HG03469 (cell line): Measurements from ENCODE around the gene MUSK.
"Not testable (repeated sequence)": the region's sequence is repeated elsewhere in the genome, so short reads cannot be mapped to it uniquely, and the experiment has no call there.

Source experiments
- ATAC-seq: cut with Tn5 transposase; IDR thresholded peaks from one replicate; pipeline ENCODE4 v1.9.1; 2021; ENCODE audit warnings: mild to moderate bottlenecking, moderate library complexity, moderate number of reproducible peaks; ENCODE audit not compliant: unreplicated experiment

MUSK gene

DNA sequence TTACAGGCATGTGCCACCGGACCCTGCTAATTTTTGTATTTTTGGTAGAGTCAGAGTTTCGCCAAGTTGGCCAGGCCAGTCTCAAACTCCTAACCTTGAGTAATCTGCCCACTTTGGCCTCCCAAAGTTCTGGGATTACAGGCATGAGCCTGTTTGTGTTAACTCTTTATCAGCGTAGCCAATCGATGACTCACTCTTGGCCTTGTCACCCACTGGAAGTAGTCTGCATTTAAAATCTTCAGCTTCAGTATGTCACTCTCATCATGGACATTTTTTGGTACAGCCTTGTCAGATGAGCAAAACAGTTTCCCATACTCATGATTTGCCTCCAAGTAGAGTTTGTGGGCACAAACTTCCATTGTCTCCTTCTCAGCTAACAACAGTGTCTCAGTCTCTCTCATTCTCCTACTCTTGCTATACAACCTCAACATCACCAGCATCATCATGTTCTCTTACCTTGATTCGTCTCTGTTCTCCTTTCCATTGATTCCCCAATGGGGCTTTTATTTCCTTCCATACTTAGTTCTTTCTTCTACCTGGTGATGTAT lies 22.5 kb downstream of the MUSK start:
- no peak for ATAC-seq

GRCh38 chr9:110695846-110696245 lies 27.3 kb downstream of the MUSK start:
- ATAC-seq = not testable (repeated sequence)

DNA sequence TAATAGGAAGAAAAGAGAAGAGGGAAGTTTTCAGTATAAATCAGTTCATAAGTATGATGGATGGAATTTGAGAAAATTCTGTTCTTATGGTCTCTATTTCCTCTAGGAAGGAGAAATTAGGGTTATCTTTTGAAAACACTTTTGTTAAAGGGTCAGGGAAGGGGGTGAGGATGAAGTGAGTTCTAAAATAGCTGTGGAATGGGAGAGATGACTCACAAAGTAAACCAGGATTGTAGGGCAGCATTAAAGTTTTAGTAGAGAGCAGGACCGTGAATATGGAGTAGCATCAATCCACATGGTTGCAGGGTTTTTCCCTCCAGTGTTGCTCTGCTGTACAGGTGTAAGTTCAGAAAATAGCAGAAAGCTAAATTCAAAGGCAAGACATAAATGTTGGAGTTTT lies 32.4 kb downstream of the MUSK start:
- no peak for ATAC-seq

- no peak for ATAC-seq
Measured at GRCh38 chr9:110703669-110704068, 35.1 kb downstream of the MUSK start.

DNA sequence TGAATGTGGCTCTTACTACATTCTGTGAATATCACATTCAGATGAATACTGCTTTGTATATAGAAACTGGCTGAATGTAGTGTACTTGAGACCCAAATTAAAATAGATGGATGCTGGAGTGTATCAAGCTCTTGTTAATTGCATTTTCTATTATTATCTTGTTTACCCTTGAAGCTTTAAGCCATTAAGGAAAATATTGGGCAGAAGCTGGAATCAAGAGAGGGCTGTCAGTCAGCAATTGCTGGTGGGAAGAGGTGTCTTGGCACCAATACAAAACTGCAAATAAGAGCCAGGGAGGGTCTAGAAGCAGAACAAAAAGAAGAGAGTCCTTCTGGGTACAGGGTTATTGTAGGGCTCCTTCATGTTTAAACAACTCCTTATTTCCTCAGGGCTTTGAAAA lies 38.8 kb downstream of the MUSK start:
- no peak for ATAC-seq

GRCh38 chr9:110710420-110710819 lies 41.8 kb downstream of the MUSK start:
- no peak for ATAC-seq

DNA sequence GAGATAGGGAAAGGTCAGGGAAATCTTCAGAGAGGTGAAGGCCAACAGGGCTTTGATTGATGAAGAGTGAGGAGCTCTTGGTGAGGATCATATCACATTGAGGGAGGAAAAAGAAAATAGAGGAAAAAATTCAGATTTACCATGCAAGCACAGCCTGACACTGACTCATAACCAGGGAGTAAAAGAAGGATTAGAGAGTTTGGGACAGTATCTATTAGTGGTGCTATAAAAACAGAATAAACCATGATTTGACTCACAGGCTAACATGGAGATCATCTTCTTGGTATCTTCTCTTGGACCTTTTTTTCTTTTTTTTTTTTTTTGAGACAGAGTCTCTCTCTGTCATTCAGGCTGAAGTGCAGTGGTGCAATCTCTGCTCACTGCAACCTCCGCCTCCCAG lies 44.4 kb downstream of the MUSK start:
- no peak for ATAC-seq

DNA sequence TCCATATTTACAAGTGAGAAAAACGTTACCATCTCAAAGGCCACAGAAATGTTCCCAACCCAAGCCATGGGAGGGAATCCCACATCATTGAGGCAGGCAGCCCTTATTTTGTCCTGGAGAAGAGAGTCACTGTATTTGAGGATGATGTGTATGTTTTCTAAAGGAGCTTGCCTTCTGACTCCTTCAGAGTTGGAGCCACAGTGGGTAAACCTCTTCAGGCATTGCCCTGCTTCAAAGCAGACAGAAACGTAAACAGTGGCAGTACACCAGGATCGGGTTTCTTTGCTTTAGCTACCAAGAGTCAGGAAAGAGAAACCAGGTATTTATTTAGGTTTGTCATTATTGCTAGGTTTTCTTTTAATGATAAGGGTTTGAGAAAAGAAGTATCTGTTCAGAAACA lies 45.7 kb downstream of the MUSK start:
- no peak for ATAC-seq

DNA sequence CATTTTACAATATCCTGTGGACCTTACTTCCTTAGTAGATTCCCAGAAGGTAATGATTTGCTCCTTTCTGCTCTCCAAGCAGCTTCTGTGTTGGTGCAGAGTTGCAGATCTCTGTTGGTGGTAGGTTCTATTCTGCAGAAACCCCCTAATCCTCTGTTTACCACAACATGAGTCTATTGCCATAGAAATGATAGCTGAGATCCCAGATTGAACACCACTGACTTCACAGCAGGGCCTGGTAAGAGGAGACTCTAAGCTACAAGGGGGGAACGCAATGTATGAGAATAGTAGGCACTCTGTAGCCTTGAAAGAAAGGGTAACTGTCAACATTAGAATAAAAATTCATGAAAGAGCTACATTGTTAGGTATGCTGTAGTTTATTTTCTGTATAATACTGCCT lies 59.5 kb downstream of the MUSK start:
- no peak for ATAC-seq

DNA sequence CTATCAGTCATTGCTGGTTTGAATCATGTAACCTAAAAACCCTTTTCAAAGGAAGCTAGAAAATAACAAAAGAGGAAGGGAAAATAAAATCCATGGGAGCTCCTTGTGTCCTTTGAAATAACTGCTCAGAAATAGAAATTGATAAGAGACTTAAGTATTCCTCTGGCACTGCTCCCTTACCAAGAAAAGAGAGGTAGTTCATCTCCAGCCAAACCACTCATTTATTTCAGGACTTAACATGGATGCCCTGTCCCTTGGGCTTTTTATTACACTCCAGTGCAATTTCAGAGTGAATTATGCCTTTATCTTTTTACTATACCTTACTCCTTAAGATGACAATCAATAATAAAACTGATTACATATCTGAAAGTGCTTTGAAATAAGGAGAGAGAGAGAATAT lies 61.0 kb downstream of the MUSK start:
- ATAC-seq = no peak

GRCh38 chr9:110731437-110732028 lies 62.9 kb downstream of the MUSK start:
- ATAC-seq = no peak

DNA sequence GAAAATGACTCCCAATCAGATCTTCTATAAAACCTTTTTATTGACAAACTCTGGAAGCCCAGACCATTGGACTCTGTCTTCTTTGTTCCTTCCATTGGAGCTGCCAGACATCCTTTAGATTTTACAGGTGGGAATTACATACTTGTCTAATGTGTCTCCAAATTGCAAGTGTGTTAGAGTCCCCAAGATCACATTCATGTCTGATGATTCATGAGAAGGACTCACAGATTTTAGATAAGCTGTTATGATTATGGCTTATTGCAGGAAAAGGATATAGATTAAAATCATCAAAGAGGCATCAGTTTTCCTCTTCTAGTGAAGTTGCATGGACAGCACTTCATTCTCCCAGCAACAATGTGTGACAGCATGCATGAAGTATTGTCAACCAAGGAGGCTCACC lies 70.4 kb downstream of the MUSK start:
- ATAC-seq = no peak

- no peak for ATAC-seq
Measured at GRCh38 chr9:110742741-110743371, 74.3 kb downstream of the MUSK start.

DNA sequence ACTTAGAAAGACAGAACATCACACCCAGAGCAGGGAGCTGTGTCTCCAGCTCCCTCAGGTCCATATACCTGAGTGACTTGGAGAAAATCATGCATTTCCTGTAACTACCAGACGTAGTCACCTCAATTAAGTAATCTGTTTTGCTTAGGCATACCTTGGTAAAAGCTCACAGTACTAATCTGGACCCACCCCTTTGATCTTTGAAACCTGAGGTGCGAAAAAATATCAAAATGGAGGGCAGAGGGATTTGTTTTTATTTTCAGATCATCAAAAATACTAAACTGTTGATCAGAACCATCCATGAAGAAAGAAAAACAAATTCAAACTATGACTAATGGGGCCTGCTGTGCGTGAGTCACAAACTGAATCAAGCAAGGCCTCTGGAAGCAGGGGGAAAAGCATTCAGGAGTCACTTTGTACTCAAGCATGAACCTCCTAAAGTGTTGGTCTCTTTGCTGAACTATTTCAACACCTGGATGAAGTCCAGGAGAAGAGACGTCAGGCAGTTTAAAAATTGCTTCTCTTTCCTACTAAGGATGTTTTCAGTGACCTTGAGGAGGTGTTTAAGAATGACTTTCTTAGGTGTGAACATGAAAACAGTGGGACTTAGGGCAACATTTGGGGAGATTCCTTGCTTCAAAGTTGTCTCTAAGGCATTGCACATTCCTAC lies 76.3 kb downstream of the MUSK start:
- no peak for ATAC-seq

DNA sequence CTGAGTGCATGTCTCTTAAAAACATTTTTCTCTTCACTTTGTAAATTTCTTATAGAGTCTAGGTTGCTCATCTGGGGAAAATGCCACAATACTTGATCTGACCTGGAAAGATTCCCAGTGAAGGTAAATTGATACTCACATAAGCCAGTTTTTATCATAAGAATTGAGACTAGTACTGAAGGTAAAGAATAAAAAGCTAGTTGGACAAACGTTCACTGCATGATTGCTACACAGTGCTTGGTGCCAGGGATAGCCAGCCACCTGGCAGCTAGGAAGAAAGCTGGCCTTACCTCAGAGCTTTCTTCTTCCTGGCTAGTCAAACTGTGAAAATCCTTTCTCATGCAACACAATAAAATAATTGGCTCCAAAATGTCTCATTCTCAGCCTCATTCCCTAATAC lies 77.1 kb downstream of the MUSK start:
- no peak for ATAC-seq

GRCh38 chr9:110746211-110746930 lies 77.8 kb downstream of the MUSK start:
- no peak for ATAC-seq

DNA sequence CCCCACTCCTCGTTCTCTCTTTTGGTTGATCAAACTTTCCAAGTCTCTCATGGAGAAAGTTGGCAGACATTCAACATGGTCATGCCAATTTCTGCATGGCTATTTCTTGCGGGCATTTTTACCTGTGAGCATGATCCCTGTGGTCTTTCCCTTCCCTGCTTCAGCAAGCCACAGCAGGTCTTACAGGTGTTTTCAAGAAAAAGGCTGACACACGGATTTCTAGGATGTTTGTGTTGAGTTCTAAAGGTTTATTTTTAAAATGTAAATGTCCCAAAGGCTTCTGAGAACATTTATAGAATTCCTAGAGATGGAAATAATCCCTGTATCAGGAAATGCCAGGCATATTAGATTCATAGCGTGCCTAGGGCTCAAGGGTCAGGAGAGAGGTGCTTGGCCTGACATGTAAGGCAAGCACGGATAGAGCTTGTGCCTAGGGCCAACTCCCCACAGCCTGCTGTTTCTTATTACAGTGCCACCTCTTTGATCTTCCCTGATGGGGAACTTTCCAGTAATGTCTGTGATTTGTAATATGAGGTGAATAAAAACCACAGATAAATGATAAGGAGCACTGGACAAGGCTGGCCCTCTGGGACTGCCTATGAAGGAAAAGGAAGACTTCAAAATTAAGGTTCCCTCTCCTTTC lies 79.8 kb downstream of the MUSK start:
- no peak for ATAC-seq

- no peak for ATAC-seq
Measured at GRCh38 chr9:110750272-110750671, 81.7 kb downstream of the MUSK start.

DNA sequence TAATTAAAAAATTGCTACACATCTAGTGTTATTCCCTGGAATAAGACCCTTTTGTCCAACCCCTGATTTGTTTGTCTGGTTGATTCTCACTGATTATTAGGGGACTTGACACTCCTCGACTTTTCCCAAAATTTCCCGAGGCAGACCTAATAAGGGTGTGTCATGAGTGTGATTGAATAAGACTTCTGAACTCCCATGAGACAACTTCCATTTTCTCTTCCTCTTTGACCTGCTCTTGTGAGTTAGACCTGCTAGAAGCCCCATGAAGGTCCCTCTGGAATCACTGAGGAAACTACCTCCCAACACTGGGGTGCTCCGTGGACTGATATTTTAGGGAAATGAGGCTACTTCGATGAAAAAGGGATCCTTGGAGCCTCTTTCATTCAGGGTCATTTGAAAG lies 83.4 kb downstream of the MUSK start:
- ATAC-seq = no peak

GRCh38 chr9:110752766-110753165 lies 84.2 kb downstream of the MUSK start:
- ATAC-seq = no peak

- no peak for ATAC-seq
Measured at GRCh38 chr9:110753731-110754231, 85.2 kb downstream of the MUSK start.
